Upper lobe of left lung (tissue), 6 donors: ENCODE measurements around the gene GRID1. TPM values are rescaled to one million over a fixed set of nuclear protein-coding genes. Genes with fewer than 3 reads are reported as not detected.

Experiments
- ATAC-seq, 2 donors: fragments of 200-7000 bp; cut with Tn5 transposase; one replicate each; pipeline ENCODE4 v1.9.1; 2022; ENCODE audit warnings: mild to moderate bottlenecking in 2 of 2, moderate library complexity in 2 of 2; ENCODE audit not compliant: low FRiP score in 2 of 2
- DNase-seq, 2 donors: peaks; one replicate each; pipeline ENCODE4 v3.0.0-alpha.2; 2019 to 2020
- H3K27ac ChIP-seq, 4 donors: fragments of 200-600 bp; sonication (generic); one replicate each; pipeline ENCODE4 v1.5.1; 2016 to 2019
- H3K27me3 ChIP-seq, 4 donors: fragments of 200-600 bp; sonication (generic); one replicate each; pipeline ENCODE4 v1.5.1; 2017 to 2019
- H3K36me3 ChIP-seq, 4 donors: fragments of 200-600 bp; sonication (generic); one replicate each; pipeline ENCODE4 v1.5.1; 2016 to 2019
- H3K4me1 ChIP-seq, 4 donors: fragments of 200-600 bp; sonication (generic); one replicate each; pipeline ENCODE4 v1.5.1; 2018 to 2019
- H3K4me3 ChIP-seq, 4 donors: fragments of 200-600 bp; sonication (generic); one replicate each; pipeline ENCODE4 v1.5.1; 2017 to 2019; ENCODE audit warnings: mild to moderate bottlenecking in 2 of 4, moderate library complexity in 1 of 4
- H3K9me3 ChIP-seq, 4 donors: fragments of 200-600 bp; sonication (generic); one replicate each; pipeline ENCODE4 v1.5.1; 2018 to 2019
- EP300 ChIP-seq, 4 donors: sonication (generic); formaldehyde crosslinking; IDR thresholded peaks; one replicate each; pipeline ENCODE4 v1.5.1; 2017; ENCODE audit warnings: antibody characterized with exemption in 4 of 4, control low read depth in 2 of 4
- POLR2A ChIP-seq, 4 donors: fragments of 450-650 bp; IDR thresholded peaks; one replicate each; pipeline ENCODE4 v1.5.1; 2016 to 2017; ENCODE audit warnings: antibody characterized with exemption in 4 of 4, mild to moderate bottlenecking in 2 of 4
- POLR2AphosphoS5 ChIP-seq, 2 donors: sonication (generic); formaldehyde crosslinking; IDR thresholded peaks; one replicate each; pipeline ENCODE4 v1.5.1; 2017; ENCODE audit warnings: antibody characterized with exemption in 2 of 2
- WGBS, 2 donors: methylation state at CpG; one replicate each; pipeline ENCODE4 v1.1.5; 2017 to 2018; 5-methylcytosine and 5-hydroxymethylcytosine counted together
- total RNA-seq, 6 donors: library from RNA; depleted of rRNA in 4 of 6; stranded (reverse); fragments of >200 nt in 4 of 6; gene quantifications; one replicate each; pipeline versions ENCODE4 v1.1.0 to v1.2.1, GENCODE V29; 2016 to 2021
- TF ChIP-seq, protein P1 (sequence below), 6 experiments: fragments of 450-650 bp in 4 of 6; fragments of 200-600 bp in 2 of 6; sonication (generic) in 2 of 6; IDR thresholded peaks; one replicate each; pipeline ENCODE4 v1.5.1; 2016 to 2019; ENCODE audit warnings: antibody characterized with exemption in 6 of 6
- donor health status: DM: no; HTN: no; CAD: no; lungs with moderate emphysema.
- donor health status: DM: no; HTN: yes; CAD: no; lungs with severe emphysema.

GRID1 gene
- total RNA-seq, 6 donors from 2014 or later = 1.5 to 5.2 (median 3.2) TPM

DNA sequence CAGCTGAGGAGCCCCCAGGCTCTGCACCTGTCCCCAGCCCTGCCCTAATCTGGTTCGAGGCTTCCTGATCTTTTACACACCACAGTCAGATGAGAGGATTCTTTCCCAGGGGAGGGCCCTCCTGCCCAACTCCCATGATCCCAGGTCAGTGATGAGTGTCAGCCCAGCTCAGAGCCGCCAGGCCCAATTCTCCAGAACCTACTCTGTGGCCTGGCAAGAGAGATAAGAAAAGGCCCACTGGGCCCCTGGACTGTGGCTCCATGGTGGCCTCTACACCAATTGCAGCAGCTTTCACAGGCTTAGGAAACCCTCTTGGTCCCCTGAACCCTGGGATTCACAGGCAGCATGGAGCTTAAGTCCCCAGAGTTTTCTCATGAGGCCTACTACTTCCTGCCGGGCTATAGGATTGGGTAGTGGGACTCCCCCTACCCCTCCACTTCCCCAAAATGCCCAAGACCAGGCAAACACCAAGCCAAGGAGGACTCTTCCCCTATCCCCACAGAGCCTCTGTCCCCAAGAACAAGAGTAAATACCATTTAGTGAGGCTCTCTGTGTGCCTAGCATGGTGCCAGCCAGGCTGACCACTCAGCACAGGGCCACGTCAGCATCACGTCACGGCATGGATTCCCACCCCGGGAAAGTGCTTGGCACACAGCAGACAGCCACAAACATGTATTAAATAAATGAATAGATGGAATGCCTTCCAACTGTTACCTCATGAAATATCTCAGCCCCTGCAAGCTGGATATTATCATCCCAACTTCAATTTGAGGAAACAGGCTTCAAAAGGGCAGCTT is 100.0 kb downstream of the GRID1 start:
- Histone ChIP-seq H3K4me3 (no peak overlapping the region), H3K27ac (no peak overlapping the region), H3K9me3 (no peaks in the 10 kb centered on the region), H3K27me3 (peaks cover 0 to 5% (median 0%) of the 10 kb centered on the region in 4 donors), H3K4me1 (peaks cover 0 to 18% (median 5%) of the 10 kb centered on the region in 4 donors), H3K36me3 (no peaks in the 10 kb centered on the region)
- 88 to 93% methylated on average over 6 to 7 of the region's 7 CpGs for WGBS, 2 donors
- peak; percentile 19 for DNase-seq
- no peak for TF ChIP-seq POLR2A (IDR thresholded peaks at IDR 0.05)
- TF ChIP-seq, protein P1, sequence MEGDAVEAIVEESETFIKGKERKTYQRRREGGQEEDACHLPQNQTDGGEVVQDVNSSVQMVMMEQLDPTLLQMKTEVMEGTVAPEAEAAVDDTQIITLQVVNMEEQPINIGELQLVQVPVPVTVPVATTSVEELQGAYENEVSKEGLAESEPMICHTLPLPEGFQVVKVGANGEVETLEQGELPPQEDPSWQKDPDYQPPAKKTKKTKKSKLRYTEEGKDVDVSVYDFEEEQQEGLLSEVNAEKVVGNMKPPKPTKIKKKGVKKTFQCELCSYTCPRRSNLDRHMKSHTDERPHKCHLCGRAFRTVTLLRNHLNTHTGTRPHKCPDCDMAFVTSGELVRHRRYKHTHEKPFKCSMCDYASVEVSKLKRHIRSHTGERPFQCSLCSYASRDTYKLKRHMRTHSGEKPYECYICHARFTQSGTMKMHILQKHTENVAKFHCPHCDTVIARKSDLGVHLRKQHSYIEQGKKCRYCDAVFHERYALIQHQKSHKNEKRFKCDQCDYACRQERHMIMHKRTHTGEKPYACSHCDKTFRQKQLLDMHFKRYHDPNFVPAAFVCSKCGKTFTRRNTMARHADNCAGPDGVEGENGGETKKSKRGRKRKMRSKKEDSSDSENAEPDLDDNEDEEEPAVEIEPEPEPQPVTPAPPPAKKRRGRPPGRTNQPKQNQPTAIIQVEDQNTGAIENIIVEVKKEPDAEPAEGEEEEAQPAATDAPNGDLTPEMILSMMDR (IDR thresholded peaks at IDR 0.05) = no peak
- TF ChIP-seq POLR2AphosphoS5 (IDR thresholded peaks at IDR 0.05) = no peak
- TF ChIP-seq EP300 (IDR thresholded peaks at IDR 0.05) = no peak
- no peak for ATAC-seq

DNA sequence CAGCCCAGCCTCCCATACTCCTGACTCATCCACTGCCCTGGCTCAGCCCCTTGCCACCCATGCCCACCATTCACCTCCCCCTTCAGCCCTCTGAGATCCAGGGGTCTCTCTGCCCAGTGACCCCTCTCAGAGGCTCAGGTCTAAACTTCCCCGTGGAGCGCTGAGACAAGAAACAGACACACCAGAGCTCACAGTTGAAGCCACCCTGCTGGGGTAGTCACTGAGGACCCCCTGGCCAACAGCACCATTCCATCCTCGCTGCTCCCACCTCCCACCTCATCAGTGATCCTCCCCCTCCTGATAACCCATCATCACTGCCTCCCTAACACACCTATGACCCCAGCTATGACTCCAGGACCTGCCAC is 100.7 kb downstream of the GRID1 start:
- DNase-seq = peak in 1 of 2 donors; percentile 6
- TF ChIP-seq, protein P1 (IDR thresholded peaks at IDR 0.05) = no peak
- TF ChIP-seq EP300 (IDR thresholded peaks at IDR 0.05) (no peak), POLR2AphosphoS5 (IDR thresholded peaks at IDR 0.05) (no peak), POLR2A (IDR thresholded peaks at IDR 0.05) (no peak)
- 50 to 70% methylated on average over 1 to 3 of the region's 3 CpGs for WGBS, 2 donors
- peaks cover 0 to 18% (median 5%) of the 10 kb centered on the region in 4 donors for H3K4me1 ChIP-seq
- peaks cover 0 to 5% (median 0%) of the 10 kb centered on the region in 4 donors for H3K27me3 ChIP-seq
- H3K27ac ChIP-seq = no peak overlapping the region
- no peaks in the 10 kb centered on the region for H3K36me3 ChIP-seq
- no peak for ATAC-seq
- no peaks in the 10 kb centered on the region for H3K9me3 ChIP-seq
- H3K4me3 ChIP-seq = no peak overlapping the region

DNA sequence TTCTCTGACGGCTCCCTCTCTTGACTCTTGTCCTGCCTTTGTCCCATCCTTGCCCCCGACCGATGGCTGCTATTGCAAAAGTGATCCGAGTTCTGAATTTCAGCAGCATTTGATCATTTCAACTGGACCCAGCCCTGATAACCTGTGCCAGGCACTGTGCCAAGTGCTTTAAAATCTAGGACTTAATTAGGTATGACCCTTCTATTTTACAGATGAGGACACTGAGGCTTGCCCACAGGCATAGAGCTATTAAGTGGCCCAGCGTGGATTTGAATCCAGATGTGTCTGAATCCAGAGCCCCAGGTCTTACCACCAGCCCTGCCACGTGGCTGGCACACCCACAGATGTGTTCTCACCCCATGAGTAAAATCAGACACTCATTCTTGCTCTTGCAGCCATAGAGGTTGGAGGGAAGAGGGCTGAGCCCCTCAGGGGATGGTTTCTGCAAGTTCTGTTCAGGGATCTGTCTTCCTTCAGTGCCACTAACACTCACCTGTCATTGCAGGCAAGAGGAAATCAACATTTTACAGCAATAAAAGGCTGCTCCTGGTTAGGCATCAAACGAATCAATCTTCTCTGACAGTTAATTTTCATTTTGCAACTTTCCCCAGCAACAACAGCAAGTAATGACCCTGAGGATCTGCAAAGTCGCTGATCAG is 101.2 kb downstream of the GRID1 start:
- 75 to 81% methylated on average over 8 of the region's 8 CpGs for WGBS, 2 donors
- Histone ChIP-seq H3K27me3 (peaks cover 0 to 5% (median 0%) of the 10 kb centered on the region in 4 donors), H3K36me3 (no peaks in the 10 kb centered on the region), H3K27ac (no peak overlapping the region), H3K9me3 (no peaks in the 10 kb centered on the region), H3K4me1 (peaks cover 0 to 18% (median 5%) of the 10 kb centered on the region in 4 donors), H3K4me3 (no peak overlapping the region)
- TF ChIP-seq, protein P1 (IDR thresholded peaks at IDR 0.05) = no peak
- TF ChIP-seq EP300 (IDR thresholded peaks at IDR 0.05) (no peak), POLR2A (IDR thresholded peaks at IDR 0.05) (no peak)
- ATAC-seq = no peak
- DNase-seq = peak in 1 of 2 donors; percentile 16

DNA sequence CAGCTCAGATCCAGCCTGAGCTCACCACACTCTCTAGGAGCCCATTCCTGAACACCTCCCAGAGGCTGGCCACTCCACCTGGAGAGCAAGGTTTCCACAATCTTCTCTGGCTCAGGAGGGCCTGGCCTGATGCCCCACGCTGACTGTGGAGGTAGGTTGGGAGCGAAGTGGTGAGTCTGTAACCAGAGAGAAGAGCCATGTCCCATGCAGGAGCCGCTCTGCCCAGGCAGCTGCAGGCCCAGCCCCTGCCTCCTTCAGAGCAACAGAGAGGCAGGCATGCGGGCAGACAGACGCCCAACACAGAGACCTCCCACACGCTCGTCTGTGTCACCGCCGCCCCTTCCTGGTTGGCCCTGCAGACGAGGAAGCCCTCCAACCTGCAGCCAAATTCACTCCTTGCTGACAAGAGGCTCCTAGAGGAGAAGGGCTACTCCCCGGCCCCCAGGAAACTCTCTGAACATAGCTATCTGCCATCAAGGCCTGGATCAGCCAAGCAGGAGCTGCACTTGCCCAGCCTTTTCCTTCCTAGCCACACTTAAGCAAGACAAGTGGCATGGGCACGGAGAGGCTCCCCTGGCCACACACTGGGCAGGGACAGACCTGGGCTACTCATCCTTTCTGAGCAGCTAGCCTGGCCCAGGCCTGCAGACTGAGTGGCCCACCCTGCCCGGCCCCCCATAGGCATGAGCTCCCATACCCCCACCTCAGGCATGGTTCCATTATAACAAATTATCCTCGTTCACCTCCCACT is 101.9 kb downstream of the GRID1 start:
- no peak overlapping the region for H3K4me3 ChIP-seq
- peaks cover 0 to 18% (median 5%) of the 10 kb centered on the region in 4 donors for H3K4me1 ChIP-seq
- TF ChIP-seq POLR2AphosphoS5 (IDR thresholded peaks at IDR 0.05) (no peak), POLR2A (IDR thresholded peaks at IDR 0.05) (no peak), EP300 (IDR thresholded peaks at IDR 0.05) (no peak)
- TF ChIP-seq, protein P1 (IDR thresholded peaks at IDR 0.05) = no peak
- H3K9me3 ChIP-seq = no peaks in the 10 kb centered on the region
- peaks cover 0 to 5% (median 0%) of the 10 kb centered on the region in 4 donors for H3K27me3 ChIP-seq
- peak; percentile 18 to 52 for DNase-seq
- whole genome bisulfite sequencing, 2 donors = 72 to 74% methylated on average over 2 to 14 of the region's 14 CpGs
- no peak overlapping the region for H3K27ac ChIP-seq
- no peaks in the 10 kb centered on the region for H3K36me3 ChIP-seq
- no peak for ATAC-seq
